Epithelial cell of umbilical artery (primary cell): ENCODE results near the gene SLC22A12. TPM values are rescaled to one million over a fixed set of nuclear protein-coding genes. Genes with fewer than 3 reads are reported as not detected.

Source experiments
- total RNA-seq: library from RNA; depleted of rRNA; stranded (reverse); fragments of >200 nt; gene quantifications from 2 replicates; pipeline ENCODE4 v1.2.3, GENCODE V29; 2014

SLC22A12 gene
- total RNA-seq: not detected in 2 replicates

DNA sequence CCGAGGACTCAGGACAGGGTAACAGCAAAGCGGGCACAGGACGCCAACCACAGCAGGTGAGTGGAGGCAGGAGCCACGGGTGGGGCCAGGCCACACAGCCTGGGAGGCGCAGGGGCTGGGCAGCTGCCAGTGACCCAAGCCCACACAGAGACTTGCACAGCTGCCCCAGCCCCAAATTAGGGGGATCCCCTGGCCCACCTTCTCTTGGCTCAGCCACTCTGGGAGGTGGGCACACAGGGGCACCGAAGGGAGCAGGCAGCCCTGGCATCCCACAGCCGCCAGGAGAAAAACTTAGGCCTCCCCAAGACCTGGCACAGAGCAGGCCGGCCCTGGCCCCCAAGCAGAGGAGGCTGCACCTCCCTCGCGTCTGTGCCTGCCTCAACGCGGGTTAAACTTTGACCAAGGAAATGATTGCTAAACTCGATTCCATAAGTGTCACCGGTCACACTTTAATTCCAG is at the start of gene SLC22A12:
Gene SLC22A12, plus strand, starts transcription at position 458 of the 459 bp plus-strand sequence. CDS start 337 bp downstream, outside the sequence.

Other genes with a start within 250 kb of the SLC22A12 start
- gene RPS6KA4, start 232.1 kb upstream of the SLC22A12 start, total RNA-seq: 35.3 and 35.7 TPM in 2 replicates
- gene SLC22A11, start 35.3 kb upstream of the SLC22A12 start, total RNA-seq: not detected in 2 replicates
- gene NRXN2, start 132.0 kb downstream of the SLC22A12 start, total RNA-seq: 1.1 TPM in 1 of 2 replicates, not detected in the other
- 0.46 and 1.6 TPM in 2 replicates for gene RASGRP2, start 152.9 kb downstream of the SLC22A12 start, total RNA-seq
- gene PYGM, start 168.8 kb downstream of the SLC22A12 start, total RNA-seq: under 0.01 and 0.46 TPM in 2 replicates
- gene SF1, start 187.3 kb downstream of the SLC22A12 start, total RNA-seq: 65.6 and 72.6 TPM in 2 replicates
- 37.7 and 44.1 TPM in 2 replicates for gene MAP4K2, start 212.0 kb downstream of the SLC22A12 start, total RNA-seq
- 13.0 and 13.1 TPM in 2 replicates for gene MEN1, start 219.3 kb downstream of the SLC22A12 start, total RNA-seq